Stimulated activated CD4-positive, alpha-beta T cell treated with anti-CD3 and anti-CD28 coated beads, Interleukin-2, amount 100 ng/mL, for 24 hours (primary cell): ENCODE results near the gene ANKS3.
A peak's percentile ranks its signal among the peaks of the same experiment; 100 is the strongest.

Experiments
- DNase-seq, 2 donors: peaks; one replicate each; pipeline ENCODE4 v3.0.0-alpha.2; 2020

Gene ANKS3

DNA sequence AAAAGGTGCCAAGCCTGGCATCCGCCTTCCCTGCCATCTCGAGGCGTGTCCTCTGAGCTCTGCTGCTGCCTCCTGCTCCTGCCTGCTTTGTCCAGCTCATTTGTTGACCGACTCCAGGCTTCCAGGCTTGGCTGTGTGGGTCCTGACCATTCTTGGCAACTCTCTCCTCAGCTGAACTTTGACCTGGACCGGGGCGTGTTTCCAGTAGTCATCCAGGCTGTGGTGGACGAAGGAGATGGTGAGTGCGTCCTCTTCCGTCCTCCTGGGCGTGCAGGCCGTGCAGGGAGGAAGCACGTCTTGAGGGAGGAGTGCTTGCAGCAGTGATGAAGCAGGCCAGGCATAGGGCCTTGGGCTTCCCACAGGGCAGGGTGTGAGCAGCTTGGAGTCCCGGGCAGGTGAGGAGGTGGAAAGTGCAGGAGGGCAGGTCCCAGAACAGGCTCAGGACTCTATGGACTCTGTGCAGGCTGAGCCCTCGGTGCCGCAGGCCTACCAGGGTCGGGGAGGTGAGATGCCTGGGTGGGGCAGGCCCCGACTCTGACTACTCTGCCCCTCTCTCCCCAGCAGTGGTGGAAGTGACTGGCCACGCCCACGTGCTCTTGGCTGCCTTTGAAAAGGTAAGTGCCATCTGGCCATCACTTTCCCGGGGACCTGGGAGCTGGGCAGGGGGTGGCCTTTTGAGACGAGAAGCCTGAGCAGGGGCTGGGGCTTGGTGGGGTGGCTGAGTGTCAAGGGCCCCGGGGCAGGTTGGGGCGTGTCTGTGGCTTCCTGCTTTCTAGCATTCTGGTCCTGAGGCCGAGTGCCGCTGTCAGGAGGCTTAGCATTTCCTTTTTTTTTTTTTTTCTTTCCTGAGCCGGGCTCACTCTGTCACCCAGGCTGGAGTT, 69.3 kb downstream of the ANKS3 start:
- DNase-seq = peak; percentile 57 to 58

DNA sequence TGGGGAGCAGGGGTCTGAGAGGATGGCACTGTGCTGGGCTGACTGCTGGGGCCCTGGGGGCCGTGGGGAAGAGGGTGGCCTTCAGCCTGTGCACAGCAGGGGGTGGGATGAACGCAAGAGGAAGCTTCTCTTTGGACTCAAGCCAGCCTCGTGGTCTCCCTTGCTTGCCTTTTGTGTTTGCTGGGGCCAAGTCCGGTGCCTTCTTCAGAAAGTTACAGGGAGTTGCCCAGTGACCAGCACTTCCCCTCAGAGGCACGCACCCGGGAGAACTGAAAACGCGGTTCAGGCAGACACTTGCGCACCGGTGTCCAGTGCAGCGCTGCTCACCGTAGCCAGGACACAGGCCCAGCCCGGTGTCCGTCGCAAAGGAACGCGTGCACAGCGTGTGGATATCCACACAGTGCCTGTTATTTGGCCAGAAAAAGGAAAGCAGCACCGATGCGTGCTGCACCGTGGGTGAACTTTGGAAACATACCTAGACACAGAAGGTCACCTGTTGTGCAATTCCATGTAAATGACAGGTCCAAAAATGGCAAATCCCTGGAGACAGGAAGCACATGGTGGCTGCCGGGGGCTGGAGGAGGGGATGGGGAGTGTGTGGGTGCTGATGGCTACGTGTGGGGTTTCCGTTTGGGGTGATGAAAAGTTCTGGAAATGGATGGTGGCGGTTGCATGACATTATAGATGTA, 70.2 kb downstream of the ANKS3 start:
- no peak for DNase-seq

DNA sequence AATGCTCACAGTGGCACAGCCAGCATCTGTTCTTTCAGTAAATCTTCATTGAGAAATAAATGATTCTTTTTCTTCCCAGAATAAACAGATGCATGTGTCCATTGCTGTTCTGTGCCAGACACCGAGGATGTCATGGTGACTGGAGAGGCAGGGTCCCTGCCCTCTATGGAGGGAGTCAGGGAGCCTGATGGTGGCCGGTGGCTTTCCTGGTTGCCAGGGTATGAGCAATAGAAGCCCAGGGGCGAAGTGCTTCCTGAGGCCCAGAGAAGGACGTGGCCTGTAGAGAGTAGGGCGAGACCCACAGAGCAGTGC, 70.7 kb downstream of the ANKS3 start:
- DNase-seq = no peak

GRCh38 chr16:4661661-4662060, 72.4 kb downstream of the ANKS3 start:
- DNase-seq = no peak

- peak; percentile 73 to 82 for DNase-seq
Observed at GRCh38 chr16:4660454-4661007, 73.5 kb downstream of the ANKS3 start.

DNA sequence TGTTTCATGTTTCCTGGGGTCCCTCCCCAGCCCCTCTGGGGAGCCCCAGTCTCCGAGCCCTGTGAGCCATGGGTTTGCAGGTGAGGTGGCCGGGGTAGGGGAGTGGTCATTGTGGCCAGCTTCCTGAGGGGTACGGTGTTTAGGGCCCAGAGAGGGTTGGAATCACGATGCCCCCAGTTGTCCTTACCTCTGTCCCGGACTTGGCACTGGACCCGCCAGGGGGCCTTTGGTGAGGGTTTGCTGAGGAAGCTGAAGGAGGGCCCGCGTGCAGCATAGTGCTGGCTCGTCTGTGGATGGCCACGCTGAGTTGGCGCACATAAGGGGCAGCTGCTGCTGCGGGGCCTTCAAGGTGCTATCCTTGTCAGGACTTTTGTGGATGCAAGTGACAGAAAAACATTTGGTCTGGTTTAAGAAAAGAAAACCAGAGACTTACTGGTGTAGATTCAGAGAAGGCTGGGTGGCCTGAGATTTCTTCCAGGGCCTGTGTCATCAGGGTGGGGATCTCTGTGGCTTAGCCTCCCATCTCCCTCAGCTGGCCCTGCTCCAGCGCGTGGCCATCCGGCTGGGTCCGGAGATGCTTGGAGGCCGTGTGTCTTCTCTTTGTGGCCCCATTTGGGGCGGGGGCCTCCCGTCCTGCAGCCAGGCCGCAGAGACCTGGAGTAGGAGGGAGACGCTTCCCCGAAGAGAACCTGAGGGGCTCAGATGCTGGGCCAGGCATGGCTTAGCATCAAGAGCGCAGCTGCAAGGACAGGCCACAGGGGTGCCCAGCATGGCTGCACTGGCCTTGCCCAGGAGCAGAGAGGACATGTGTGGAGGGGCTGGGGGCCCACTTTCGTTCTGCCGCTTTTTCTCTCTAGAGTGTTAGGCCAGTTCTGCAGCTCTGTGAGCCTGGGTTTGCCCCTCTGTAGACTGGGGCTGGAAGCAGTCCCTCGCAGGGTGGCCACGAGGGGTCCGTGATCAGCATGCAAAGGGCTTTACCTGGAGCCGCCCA, 74.4 kb downstream of the ANKS3 start:
- DNase-seq = no peak

- no peak for DNase-seq
Observed at GRCh38 chr16:4656695-4657686, 77.1 kb downstream of the ANKS3 start.

DNA sequence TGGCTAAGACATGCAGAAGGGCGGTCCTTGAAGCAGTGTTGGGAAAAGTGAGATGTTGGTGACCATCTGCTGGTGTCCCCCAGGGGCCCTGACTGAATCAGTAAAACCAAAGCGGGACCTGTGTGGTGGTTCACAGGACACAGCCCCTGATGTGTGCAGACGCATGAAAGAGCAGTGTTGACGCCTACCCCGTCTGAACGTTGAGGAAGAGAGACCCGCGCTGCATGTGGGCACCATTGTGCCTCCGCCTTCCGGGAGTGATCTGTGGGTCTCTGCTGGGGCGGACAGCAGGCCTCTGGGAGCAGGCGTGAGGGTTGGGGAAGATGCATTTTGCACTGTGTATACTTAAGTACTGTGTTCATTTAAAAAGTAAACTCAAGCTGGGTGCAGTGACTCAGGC, 77.8 kb downstream of the ANKS3 start:
- DNase-seq = no peak

DNA sequence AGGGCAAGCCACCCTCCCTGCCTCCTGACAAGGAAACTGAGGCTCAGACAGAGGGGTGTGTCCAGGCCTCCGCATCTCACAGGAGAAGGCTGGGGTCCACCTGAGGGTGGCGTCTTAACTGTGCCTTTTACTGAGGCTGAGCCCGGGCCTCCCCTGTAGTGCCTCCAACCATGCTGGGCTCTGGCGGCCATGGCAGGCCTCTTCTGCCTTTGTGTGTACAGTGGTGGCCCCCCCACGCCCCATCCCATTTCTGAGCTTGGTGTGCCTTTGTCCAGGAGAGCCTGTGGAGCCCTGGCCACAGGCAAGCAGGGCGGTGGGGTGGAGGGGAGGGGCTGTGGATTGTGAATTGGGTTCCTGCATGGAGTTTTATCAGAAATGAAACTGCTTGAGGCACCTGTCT, 78.3 kb downstream of the ANKS3 start:
- DNase-seq = no peak

GRCh38 chr16:4654964-4655590, 79.0 kb downstream of the ANKS3 start:
- no peak for DNase-seq

DNA sequence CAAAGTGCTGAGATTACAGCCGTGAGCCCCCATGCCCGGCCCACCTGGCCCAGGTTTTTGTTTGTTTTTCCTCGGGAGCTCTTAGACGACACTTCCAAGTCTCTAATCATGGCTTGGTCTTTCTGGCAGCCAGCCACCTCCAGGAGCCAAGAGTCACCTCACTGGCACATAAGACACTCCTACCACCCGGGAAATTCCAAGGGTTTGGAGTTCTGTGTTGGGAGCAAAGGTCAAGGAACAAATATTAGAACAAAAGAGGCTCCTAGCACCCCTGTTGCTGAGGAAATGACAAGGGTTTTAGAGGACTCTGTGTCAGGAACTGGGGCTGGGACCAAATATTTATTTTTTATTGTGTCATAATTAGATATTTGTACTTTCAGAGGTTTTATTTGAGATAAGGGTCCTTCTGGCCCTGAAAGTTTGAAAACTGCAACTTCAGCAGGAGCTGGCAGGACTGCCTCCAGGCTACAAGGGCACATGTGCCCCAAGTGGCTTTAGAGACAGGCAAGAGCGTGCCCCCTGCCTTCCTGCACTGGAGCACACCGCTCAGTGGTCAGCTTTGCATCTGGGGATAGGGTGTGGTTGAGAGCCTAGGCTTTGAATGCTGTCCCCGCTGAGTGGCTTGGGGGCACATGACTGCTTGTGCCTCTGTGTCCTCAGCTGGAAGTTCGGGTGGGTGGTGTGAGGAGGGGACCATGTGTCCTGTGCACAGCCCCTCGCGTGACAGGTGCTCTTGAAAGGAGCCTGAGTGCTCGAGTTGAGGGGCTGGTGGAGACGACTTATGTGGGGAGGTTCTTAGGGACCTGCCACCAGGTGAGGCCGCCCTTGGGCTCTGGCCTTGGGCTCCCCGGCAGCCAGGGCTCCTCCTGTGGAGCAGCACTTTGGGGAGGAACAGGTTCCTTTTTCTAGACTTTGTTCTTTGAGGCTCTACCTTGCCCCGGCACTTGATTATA, 79.8 kb downstream of the ANKS3 start:
- no peak for DNase-seq

DNA sequence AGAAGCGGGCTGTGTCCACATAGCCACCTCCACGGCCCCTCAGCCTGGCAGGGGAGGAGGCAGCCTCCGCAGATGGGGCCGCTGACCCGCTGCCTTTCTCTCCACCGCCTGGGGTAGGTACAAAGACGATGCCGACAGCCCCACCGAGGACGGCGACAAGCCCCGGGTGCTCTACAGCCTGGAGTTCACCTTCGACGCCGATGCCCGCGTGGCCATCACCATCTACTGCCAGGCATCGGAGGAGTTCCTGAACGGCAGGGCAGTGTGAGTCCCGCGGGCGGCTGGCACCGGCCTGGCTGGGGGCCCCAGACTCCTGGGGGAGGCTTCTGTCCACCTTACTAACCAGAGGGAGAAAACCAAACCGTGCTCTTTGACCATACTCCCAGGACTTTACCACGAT, 81.5 kb downstream of the ANKS3 start:
- no peak for DNase-seq

DNA sequence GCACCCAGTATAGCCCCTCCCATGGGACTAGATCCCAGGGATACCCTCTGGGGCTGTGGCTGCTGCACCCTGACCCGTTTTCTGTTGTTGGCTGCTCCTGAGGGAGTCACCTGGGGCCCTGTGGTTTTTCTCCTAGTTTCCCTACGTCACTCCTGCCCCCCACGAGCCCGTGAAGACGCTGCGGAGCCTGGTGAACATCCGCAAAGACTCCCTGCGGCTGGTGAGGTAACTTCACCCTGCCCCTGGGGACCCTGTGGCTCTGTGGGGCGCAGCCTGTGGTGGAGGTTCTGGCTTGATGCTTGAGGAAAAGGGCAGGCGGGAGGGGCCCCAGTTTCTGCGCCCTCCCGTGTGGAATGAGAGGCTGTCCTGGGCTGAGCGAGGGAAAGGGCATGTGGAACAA, 82.2 kb downstream of the ANKS3 start:
- no peak for DNase-seq

DNA sequence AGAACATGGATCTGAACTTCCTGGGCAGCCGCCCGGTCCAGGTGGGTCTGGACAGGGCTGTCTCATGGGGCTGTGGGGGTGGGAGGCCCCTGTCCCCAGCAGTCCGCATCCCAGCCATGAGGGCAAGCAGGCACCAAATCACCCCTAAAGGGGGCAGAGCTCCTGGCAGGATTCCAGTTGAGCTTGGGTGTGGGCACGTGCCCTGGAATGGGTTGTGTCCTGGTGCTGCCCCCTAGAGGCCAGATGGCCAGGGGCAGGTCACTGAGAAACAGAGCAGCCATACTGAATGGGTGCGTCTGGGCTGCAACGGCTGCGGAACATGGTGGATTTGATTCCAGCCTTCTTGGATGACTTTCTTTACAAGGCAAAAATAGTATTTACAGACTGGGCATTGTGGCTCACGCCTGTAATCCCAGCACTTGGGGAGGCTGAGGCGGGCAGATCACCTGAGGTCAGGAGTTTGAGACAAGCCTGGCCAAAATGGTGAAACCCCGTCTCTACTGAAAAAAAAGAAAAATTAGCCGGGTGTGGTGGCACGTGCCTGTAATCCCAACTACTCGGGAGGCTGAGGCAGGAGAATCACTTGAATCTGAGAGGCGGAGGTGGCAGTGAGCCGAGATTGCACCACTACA, 83.5 kb downstream of the ANKS3 start:
- peak; percentile 82 to 87 for DNase-seq

GRCh38 chr16:4649744-4650442, 84.2 kb downstream of the ANKS3 start:
- no peak for DNase-seq

- DNase-seq = peak in 1 of 2 donors; percentile 41
Observed at GRCh38 chr16:4648917-4649316, 85.2 kb downstream of the ANKS3 start.

DNA sequence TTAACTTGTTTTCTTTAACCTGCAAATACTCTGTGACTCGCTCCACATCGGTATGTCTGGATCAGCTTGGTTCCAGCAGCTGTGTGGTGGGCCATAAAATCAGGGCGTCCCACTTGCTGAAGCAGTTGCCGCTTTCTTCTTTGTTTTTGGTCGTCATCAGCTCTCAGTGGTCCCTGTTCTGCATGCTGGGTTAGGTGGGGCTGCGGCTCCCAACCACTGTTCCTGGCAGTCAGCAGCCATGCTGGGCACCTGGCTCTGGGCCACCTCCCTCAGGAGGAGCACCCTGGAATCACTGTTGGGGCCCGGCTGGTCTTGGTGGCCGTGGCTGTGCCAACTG, 86.5 kb downstream of the ANKS3 start:
- no peak for DNase-seq

DNA sequence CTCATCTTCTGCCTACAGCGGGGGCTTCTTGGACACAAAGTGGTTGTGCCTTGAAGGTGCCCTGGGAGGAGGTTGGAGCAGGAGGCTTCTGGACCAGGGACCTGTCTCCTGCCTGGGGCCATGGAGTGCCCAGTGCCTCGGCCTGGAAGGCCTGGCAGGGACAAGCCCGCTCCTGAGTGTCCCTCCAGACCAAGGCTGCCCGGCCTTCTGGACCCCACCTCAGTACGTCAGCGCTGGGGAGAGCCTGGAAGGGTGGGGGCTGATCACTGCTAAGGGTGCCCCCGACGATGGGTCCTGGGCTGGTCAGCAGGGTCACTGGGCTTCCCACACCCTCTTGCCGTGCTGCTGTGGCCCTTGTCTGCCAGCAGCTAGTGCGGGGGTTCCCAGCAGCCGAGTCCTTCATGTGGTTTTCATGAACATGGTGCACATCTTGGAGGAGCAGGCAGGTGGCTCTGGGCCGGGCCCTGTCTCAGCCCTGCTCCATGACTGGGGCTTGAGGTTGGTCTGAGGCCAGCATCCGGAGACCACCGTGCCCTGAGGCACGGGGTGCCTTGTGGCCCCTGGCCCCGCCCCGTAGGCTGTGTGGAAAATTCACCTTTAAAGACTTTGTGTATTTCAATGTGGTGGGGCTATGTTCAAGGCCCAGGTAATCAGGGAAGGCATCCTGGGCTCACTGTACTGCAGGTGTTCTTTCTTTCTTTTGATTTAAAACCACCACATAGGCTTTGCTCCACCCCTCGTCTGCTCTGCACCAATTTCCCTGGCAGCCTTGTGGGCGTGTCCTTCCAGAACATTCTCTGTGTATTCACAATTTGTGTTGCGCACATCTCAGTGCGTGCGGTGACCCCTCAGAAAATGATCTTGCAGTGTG, 87.1 kb downstream of the ANKS3 start:
- DNase-seq = no peak
